A673 (cell line): ENCODE results near the gene TTN.

ENCODE experiments used
- EZH2 ChIP-seq: fragments of 200-600 bp; sonication (generic); IDR thresholded peaks from 2 replicates; pipeline ENCODE4 v1.6.1; 2017; ENCODE audit warnings: borderline replicate concordance, low read depth, mild to moderate bottlenecking, mixed read lengths, antibody characterized with exemption, low read length; ENCODE audit not compliant: poor library complexity, severe bottlenecking
- TF ChIP-seq, protein P1 (sequence below): fragments of 300-800, 200-600 bp; sonication (generic); conservative IDR thresholded peaks from 2 replicates; pipeline ENCODE4 v1.5.1; 2017; ENCODE audit warnings: low read depth, mild to moderate bottlenecking, antibody characterized with exemption, low read length, moderate library complexity, mixed read lengths

DNA sequence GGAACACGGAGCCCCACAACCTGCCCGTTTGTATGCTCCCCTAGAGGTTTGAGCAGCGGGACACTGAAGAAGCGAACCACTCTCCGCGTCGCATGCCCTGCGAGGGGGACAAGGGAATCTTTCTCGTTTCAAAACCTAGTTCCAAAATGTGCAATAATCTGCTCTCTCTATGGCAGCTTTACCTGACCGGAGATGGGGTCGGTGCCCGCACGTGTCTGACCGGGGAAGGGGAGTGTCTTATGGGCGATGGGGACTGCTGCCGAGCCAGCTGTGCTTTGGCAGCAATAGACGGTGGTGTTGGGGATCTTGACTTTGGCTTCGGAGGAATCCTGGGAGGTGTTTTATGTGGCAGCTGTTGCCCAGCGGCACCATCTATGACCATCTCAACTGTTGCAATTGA lies 7.9 kb downstream of the TTN start:
- TF ChIP-seq, protein P1, sequence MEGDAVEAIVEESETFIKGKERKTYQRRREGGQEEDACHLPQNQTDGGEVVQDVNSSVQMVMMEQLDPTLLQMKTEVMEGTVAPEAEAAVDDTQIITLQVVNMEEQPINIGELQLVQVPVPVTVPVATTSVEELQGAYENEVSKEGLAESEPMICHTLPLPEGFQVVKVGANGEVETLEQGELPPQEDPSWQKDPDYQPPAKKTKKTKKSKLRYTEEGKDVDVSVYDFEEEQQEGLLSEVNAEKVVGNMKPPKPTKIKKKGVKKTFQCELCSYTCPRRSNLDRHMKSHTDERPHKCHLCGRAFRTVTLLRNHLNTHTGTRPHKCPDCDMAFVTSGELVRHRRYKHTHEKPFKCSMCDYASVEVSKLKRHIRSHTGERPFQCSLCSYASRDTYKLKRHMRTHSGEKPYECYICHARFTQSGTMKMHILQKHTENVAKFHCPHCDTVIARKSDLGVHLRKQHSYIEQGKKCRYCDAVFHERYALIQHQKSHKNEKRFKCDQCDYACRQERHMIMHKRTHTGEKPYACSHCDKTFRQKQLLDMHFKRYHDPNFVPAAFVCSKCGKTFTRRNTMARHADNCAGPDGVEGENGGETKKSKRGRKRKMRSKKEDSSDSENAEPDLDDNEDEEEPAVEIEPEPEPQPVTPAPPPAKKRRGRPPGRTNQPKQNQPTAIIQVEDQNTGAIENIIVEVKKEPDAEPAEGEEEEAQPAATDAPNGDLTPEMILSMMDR, result no peak
- TF ChIP-seq EZH2, result no peak
